Epidermal melanocyte (primary cell): ENCODE measurements around the gene MED13L.

ENCODE experiments used
- DNase-seq: peaks from one replicate; pipeline ENCODE4 v3.0.0; 2011; ENCODE audit warnings: low spot score; ENCODE audit not compliant: insufficient read length

MED13L gene

DNA sequence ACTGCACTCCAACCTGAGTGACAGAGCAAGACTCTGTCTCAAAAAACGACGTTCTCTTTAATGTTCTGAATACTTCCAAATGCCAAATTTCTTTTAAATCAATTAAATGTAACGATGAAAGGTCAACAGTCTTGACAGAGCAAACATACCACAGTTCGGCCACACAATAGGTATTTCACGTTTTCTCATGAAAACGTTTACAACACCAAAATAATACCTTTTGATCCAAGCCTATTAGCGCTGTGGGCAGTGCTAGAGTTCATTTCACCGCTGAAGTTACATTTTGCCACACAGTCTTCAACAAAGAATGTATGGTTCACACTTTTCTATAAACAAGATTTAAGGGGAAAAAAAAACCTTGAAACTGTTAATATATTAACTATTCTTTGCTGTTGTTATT lies 122.1 kb downstream of the MED13L start:
- DNase-seq = no peak

DNA sequence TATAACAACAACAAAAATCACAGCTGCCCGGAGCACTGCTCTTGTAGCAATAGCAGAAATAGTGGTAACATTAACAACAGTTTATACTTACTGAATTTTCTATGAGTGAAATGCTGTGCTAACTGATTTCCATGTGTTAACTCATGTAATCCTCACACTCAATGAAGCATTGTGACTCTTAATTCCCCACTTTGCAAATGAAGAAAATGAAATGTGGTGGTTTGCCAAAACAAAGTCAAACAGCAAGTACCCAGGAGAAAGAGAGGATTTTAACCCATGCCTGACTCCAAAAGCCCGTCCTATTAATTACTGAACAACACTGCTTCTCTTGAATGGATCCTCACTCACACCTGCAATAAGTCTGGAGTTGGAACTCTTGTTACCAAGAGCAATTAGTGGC lies 123.5 kb downstream of the MED13L start:
- no peak for DNase-seq

DNA sequence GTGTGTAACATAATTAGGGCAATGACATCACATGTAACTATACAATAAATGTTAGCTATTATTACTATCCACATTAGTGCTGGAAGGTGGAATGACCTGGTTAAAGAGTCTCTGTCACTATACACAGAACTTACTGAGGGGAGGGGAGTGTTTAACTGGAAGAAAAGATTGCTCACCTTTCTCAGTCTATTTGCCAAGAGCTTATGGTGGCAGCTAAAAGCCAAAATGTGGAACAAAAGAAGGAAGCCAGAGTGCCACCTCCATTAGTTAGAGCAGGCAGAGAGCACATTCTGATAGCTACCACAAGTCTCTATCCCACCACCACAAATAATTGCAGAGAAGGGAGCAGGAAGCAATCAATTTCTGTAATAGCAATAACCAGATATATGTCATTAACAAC lies 124.4 kb downstream of the MED13L start:
- DNase-seq = no peak

DNA sequence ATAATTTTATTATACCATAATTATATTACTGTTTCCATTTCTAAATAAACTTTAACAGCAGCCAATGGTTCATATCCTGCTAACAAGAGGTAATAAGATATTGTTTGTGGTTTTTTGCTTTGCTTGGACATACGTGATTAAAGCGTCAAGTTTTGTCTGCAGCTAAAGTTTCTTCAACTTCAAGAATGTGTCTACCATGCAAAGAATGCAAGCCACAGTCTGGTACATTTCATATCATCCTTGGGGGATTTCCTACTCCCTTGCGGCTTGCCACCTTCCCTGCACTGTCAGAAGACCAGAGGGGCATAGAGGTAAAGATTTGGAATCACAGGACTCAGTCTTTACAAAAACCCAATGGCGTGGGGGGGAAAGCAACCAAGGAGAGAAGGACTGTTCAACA lies 125.2 kb downstream of the MED13L start:
- DNase-seq = no peak

GRCh38 chr12:116150452-116150851 lies 127.0 kb downstream of the MED13L start:
- DNase-seq = no peak

- DNase-seq = no peak
These were observed 127.5 kb downstream of the MED13L start for GRCh38 chr12:116150001-116150400.

DNA sequence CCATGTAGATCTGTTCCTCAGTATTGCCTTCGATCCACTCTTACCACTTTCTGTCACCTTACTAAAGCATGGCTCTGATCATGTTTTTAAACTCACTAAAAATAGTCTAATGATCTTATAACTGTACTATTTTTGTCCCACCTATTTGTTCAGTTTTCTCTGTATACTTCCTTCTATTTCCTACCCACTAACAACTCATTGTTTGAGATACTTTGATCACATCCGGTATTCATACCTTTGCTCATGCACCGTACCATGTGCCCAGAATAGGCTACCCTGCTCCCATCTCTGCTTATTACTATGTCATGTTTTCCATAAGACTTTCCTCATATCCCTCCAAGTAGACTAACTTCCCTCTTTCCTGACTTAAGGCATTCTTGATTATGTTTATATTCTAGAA lies 128.6 kb downstream of the MED13L start:
- no peak for DNase-seq

GRCh38 chr12:116146386-116146785 lies 131.1 kb downstream of the MED13L start:
- no peak for DNase-seq

GRCh38 chr12:116145451-116145850 lies 132.0 kb downstream of the MED13L start:
- no peak for DNase-seq

- DNase-seq = no peak
These were observed 133.1 kb downstream of the MED13L start for GRCh38 chr12:116144384-116144783.

DNA sequence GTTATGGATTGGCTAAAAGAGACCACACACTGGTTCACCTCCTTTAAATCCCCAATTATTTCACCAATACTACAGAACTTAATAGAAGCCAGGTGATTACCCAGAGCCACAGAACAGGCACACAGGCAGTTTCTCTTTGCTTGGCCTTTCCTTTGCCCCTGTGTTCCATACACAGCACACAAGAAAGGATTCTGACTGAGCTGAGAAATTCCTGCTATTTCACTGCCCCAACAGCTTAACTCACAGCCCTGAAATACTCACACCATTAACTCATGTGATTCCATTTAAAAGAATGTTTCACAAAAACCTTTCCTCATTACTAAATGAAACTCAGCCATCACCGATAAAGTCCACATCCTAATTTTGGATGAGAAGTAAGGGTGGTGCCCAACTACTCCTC lies 133.6 kb downstream of the MED13L start:
- DNase-seq = no peak

DNA sequence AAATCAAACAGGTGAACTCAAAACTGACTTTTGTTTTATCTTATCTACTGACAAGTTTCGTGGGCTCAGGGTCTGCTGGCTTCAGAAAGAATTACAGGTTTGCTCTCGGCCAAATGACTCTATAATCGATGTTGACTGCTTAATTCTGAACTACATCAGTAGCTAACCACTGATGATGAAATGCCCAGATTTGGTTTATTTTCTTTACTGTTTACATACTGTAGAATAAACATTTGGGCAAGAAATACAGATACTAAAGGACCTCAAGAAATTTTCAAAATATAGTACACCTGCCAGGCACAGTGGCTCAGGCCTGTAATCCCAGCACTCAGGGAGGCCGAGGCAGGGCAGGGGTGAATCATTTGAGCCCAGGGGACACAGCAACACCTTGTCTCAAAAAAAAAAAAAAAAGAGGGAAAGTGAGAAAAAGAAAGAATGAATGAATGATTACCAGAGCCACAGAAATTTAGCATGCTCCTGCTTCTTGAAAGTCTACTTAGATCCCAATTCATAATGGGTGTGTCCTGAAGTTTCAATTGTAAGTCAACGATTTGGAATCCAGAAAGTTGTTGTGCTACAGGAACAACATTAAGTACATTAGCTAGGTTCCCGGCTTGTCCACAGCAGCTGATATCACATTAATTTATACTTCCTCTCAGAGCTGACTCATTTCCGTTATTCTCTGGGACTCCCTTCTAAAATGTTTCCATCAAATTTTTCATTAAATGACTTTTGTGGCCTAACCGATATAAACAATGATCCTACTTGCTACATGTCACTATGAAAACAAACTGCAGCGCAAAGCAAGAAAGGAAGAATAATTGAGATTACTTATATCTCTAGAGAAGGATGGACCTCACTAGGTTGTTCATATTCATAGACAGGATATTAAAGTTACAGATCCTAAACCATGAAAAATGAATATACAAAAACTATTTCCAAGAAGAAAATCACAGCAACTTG lies 134.3 kb downstream of the MED13L start:
- no peak for DNase-seq

DNA sequence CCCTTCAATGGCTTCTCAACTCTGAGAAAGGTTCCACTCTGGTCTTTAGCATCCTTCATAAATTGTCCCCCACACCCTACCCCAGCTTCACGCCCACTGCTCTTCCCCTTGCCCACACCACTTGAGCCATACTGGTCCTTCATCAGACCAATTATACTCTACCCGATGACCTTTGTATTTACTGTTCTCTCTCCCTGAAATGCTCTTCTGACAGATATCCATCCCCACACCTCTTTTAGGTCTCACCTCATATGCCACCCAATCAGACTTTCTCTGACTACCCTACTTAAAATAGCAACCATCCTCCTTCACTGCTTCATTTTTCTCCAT lies 135.7 kb downstream of the MED13L start:
- DNase-seq = no peak

GRCh38 chr12:116141110-116141832 lies 136.2 kb downstream of the MED13L start:
- DNase-seq = no peak

DNA sequence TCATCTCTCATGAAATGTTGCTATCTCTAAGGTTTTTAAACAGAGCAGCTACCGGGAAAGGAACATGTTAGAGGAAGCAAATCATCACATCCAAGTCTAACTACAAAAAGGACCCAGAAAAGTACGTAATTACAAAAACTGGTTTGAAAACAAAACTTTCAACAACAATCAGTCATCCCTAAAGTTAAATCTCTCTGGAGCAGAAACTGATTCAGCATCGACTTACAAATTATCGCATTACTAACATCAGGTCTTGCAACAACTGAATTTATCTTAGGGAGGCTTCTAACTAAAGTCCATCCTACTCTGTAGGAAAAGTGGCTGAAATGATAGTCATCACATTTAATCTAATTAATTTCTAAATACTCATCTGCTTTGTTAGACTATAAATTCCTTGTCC lies 137.0 kb downstream of the MED13L start:
- no peak for DNase-seq

GRCh38 chr12:116138781-116139180 lies 138.7 kb downstream of the MED13L start:
- DNase-seq = no peak

GRCh38 chr12:116138364-116138763 lies 139.1 kb downstream of the MED13L start:
- no peak for DNase-seq

DNA sequence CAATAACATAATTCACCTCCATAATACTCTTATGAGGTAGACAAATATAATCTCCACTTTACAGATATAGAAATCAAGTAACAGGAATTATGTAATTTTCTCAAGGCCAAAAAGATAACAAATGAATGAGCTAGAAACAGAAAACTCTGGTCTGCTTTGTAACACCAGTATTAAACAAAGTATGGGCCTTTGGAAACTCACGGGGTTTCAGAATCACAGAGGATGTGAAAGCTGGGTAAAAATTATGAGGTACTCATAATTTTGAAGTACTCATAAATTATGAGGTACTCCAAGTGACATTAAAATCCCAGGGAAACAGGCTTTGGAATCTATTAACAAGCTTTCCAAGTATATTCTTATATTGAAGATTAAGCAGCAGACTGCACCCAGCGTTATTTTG lies 140.2 kb downstream of the MED13L start:
- no peak for DNase-seq

- no peak for DNase-seq
These were observed 141.2 kb downstream of the MED13L start for GRCh38 chr12:116136340-116136739.

- no peak for DNase-seq
These were observed 142.1 kb downstream of the MED13L start for GRCh38 chr12:116135209-116135930.

DNA sequence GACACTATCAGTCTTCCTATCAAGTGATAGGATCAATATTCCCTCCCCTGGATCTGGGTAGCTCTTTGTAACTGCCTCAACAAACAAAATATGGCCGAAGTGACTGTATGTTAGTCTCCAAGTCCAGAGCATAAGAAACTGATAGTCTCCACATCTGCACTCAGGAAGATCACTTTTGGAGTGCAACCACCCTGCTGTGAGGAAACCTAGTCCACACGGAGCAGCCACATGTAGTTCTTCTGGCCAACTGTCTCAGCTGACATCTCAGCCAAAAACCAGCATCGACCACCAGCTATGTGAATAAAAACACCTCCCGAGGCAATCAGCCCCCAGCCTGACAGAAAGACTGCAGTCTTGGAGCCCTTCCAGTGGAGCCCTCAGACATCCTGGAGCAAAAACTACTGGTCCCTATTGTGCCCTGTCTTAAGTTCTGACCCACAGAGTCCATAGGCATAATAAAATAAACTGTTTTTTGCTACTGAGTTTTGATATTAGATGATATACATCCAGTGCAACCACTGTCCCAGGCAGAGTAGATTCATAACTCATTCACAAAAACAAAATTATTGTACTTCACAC lies 143.8 kb downstream of the MED13L start:
- DNase-seq = no peak

DNA sequence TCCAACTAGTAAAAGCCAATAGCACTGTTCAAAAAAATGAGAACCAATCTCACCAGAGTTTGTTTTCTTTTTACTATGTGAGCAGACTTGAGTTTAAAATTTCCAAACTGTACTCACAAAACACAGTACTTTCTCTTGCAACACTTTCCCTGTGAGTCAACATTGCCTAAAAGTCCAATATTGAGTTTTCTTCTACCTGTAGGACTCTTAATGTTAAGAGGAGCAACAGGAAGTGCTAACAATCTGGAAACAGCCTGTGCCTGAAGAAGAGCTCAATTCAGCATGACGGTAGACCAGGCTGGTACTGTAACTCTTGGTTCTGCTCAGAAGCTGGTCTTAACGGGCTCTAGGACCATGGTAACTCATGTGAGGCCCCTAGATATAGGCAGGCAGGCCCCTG lies 144.3 kb downstream of the MED13L start:
- no peak for DNase-seq
